Kidney capillary endothelial cell (primary cell): Measurements from ENCODE around the gene LILRB5.
"Not testable (repeated sequence)": the region's sequence is repeated elsewhere in the genome, so short reads cannot be mapped to it uniquely, and the experiment has no call there.

Experiments used
- DNase-seq: peaks from one replicate; pipeline ENCODE4 v3.0.0-alpha.2; 2018; ENCODE audit warnings: low spot score

Gene LILRB5

DNA sequence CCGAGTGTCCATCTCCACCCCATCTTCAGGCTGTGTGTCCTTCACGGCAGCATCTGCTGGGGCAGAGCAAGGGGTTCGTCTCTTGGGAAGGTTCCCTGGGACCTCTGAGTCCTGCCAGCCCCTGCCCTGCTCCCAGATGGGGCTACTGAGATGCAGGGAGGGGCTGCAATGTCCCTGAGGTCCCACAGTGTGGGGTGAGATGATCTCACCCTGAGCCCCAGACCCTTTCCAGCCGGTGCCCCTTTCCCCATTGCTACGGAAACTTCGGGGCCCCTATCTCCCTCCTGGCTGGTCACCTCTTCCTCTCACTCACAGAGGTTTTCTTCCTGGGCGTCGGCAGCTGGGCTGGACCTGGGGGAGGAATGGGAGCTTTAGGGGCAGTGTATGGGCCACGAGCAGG, 18.9 kb upstream of the LILRB5 start:
- DNase-seq, result no peak

GRCh38 chr19:54274516-54274915, 17.4 kb upstream of the LILRB5 start:
- DNase-seq, result not testable (repeated sequence)

DNA sequence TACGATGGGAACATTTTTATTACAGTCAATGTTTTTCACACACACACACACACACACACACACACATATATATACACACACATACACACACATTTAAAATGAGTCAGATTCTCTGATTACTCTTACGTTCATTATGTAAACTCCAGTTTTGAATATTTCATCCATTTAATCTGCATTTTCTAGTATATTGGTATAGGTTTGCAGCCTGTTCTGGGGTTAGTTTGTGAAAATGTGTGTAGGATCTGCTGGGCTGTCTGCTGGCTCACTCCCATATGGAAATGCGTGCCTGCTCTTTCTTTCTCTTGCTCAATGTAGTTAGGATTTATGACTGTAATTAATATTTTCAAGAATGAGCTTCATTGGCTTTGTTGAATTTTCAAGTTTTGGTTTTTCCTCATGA, 16.7 kb upstream of the LILRB5 start:
- DNase-seq, result no peak

- DNase-seq, result not testable (repeated sequence)
Observed at GRCh38 chr19:54272181-54272580, 15.1 kb upstream of the LILRB5 start.

- not testable (repeated sequence) for DNase-seq
Observed at GRCh38 chr19:54271587-54271986, 14.5 kb upstream of the LILRB5 start.

DNA sequence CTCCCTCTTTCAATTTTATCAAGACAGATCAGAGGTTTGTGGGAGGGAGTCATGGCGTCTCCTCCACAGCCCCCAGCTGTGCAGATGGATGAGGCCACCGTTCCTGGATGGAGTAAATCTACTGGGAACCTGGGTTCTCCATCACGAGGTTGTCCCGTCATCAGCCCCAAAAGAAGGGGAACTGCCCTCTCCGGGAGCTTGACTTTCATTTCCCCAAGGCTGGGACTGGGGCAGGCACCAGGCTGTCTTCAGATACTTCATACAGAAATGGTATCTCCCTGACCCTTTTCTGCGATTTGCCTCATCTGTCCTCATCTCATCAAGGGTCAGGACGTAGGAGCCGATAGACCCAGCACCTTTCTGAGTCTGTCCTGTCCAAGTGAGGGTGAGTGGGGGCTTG, 14.0 kb upstream of the LILRB5 start:
- no peak for DNase-seq

- no peak for DNase-seq
Observed at GRCh38 chr19:54268936-54269335, 11.9 kb upstream of the LILRB5 start.

DNA sequence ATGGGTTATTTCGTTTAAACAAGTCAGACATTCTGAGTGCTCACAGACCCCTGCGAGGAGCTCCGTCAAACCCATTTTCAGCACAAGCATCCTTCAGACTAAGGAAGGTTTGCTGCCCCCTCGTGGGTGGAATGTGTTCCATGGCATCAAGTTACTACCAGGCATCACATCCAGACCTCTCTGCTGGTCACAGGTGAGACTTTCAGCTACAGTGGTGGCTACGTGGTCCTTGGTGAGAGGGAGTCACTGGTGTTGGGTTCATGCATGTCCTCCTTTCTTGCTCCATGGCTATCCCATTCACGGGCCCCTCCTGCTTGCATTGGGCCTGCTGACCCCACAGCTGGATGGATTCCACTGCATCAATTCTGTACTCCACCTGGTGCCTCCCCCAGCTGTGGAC, 9.1 kb upstream of the LILRB5 start:
- DNase-seq, result peak; percentile 63

- no peak for DNase-seq
Observed at GRCh38 chr19:54262470-54262869, 5.4 kb upstream of the LILRB5 start.

GRCh38 chr19:54262066-54262465, 5.0 kb upstream of the LILRB5 start:
- no peak for DNase-seq

- no peak for DNase-seq
Observed at GRCh38 chr19:54256250-54257115, 590 bp downstream of the LILRB5 start.

GRCh38 chr19:54255105-54255775, 1.8 kb downstream of the LILRB5 start:
- no peak for DNase-seq

- no peak for DNase-seq
Observed at GRCh38 chr19:54254195-54254906, 2.7 kb downstream of the LILRB5 start.

DNA sequence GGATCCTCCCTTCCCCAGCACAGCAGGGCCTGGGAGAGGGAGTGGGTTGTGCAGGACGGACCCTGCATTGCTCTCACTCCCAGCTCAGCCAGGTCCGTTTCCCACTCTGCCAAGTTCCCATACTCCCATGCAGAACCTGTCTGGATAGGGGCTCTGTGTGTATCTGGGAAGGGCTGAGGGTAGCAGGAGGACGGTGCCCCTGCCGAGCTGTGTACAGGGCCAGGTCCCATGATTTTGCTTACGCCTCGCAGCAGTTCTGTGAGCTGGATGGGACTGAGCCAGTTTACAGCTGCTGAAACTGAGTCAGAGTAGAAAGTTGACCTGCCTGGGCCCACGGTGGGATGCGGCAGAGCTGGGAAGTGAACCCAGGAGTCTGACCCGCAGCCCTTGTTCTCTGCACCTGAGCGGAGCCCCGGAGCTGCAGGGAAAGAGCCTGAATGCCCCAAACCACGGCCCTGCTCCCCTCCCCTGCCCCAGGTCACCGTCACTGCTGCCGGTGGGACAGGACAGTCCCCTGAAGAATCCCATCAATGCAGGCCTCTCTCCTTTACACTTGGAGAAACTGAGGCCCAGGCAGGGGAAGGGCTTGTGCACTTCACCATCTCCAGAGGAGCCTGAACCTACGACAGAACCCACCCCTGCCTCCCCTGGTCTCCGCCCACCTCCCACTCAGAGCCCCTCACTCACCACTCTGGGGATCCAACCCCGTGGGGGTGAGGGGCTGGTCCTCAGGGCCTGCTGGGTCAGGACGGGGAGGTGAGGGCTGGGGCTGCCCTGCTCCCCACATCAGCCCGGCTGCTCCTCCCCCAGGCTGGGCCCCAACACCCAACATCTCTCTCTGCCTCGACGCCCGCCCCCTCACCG, 3.5 kb downstream of the LILRB5 start:
- DNase-seq, result no peak

GRCh38 chr19:54252845-54253244, 4.2 kb downstream of the LILRB5 start:
- DNase-seq, result no peak

DNA sequence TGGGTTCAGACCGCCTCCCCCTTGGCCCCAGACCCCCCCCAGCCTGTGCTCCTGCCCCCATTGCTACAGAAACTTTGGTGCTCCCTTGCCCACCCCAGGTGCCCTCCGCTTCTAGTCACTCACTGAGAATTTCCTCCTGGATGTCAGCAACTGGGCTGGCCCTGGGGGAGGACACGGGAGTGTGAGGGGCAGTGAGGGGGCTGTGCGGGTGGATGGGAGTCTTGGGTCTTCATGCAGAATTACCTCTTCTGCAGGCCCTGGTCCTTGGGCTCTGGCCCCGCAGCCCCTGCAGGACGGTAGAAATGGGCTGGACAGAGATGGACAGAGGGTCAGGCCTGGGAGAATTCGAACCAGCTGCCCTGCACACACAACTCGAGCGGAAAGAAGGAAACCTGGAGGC, 4.8 kb downstream of the LILRB5 start:
- DNase-seq, result no peak

- peak; percentile 90 for DNase-seq
Observed at GRCh38 chr19:54248016-54248601, 9.0 kb downstream of the LILRB5 start.

DNA sequence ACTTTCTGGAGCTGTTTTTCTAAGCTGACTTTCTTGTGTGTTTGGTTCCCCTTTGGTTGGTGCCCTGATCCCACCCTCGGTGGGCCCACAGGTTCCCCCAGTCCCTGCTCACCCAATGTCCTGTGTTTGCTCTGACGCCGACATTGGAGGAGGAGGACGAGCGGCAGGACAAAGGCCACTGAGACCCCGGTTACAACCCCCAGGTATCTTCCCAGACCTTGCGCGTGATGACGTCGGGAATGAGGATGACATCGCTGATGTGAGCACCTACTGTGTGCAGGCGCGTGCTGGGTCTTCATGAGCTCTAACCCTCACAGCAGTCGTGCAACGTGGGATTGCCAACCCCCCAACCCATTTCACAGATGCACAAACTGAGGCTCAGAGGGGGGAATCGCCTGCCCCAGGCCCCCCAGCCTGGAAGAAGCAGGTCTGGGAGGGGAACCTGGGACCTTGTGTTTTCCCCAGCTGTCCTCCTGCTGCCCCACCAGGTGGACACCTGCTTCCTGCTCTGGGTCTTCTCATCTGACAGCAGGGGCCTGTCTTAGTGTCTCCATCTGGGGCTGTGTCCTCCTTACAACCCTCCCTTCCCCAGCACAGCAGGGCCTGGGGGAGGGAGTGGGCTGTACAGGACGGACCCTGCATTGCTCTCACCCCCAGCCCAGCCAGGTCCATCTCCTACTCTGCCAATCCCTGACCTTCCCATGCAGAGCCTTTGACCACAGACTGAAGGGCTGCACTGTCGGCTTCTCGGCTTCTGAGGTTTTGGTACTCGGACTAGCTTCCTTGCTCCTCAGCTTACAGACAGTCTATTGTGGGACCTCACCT, 9.8 kb downstream of the LILRB5 start:
- no peak for DNase-seq

DNA sequence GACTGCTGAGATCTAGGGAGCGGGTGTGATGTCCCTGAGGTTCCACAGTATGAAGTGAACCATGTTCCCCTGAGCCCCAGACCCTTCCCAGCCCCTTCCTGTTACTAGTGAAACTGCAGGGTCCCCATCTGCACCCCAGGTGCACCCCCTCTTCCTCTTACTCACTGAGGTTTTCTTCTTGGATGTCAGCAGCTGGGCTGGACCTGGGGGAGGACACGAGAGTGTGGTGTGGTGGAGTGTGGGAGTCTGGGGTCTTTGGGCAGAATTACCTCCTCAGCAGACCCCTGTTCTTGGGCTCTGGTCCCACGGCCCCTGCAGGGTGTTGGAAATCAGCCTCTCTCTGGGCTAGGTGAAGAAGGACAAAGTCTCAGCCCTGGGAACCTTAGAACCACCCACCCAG, 11.1 kb downstream of the LILRB5 start:
- no peak for DNase-seq

GRCh38 chr19:54243809-54244208, 13.3 kb downstream of the LILRB5 start:
- DNase-seq, result not testable (repeated sequence)

GRCh38 chr19:54242646-54243045, 14.4 kb downstream of the LILRB5 start, which contains the start of gene LILRA6:
LILRA6 (minus strand) TSS chr19:54242790.
- not testable (repeated sequence) for DNase-seq
